Right atrium auricular region (tissue), 2 donors: ENCODE measurements around the gene CEMIP. TPM values are rescaled to one million over a fixed set of nuclear protein-coding genes. Genes with fewer than 3 reads are reported as not detected.

Experiments used
- DNase-seq: peaks from one replicate; pipeline ENCODE4 v3.0.0-alpha.2; 2019; ENCODE audit warnings: low spot score
- H3K27ac ChIP-seq, 2 donors: fragments of 200-600 bp; sonication (generic); 1 replicate in 1 of 2; 2 replicates in 1 of 2; pipeline ENCODE4 v1.5.1; 2016 to 2019
- H3K27me3 ChIP-seq, 2 donors: fragments of 200-600 bp; sonication (generic); one replicate each; pipeline versions ENCODE4 v1.5.1 to v1.6.0; 2017 to 2019
- H3K36me3 ChIP-seq: fragments of 200-600 bp; sonication (generic); one replicate; pipeline ENCODE4 v1.5.1; 2016
- H3K4me1 ChIP-seq, 2 donors: fragments of 200-600 bp; sonication (generic); one replicate each; pipeline versions ENCODE4 v1.5.1 to v1.6.0; 2017 to 2019
- H3K4me3 ChIP-seq, 2 donors: fragments of 200-600 bp; sonication (generic); 1 replicate in 1 of 2; 2 replicates in 1 of 2; pipeline ENCODE4 v1.5.1; 2017 to 2019; ENCODE audit warnings: mild to moderate bottlenecking in 1 of 2, moderate library complexity in 1 of 2
- H3K9me3 ChIP-seq, 2 donors: fragments of 200-600 bp; sonication (generic); one replicate each; pipeline ENCODE4 v1.5.1; 2019
- total RNA-seq, 2 donors: library from RNA; depleted of rRNA; stranded (reverse); fragments of >200 nt; gene quantifications; one replicate each; pipeline ENCODE4 v1.1.0, GENCODE V29; 2016
- TF ChIP-seq, protein P1 (sequence below), 2 donors: fragments of 200-600 bp; sonication (generic); IDR thresholded peaks; one replicate each; pipeline ENCODE4 v1.5.1; 2019; ENCODE audit warnings: antibody characterized with exemption in 2 of 2

The CEMIP gene
- total RNA-seq, 2 donors from 2014 or later, result 0.22 to 2.9 TPM

DNA sequence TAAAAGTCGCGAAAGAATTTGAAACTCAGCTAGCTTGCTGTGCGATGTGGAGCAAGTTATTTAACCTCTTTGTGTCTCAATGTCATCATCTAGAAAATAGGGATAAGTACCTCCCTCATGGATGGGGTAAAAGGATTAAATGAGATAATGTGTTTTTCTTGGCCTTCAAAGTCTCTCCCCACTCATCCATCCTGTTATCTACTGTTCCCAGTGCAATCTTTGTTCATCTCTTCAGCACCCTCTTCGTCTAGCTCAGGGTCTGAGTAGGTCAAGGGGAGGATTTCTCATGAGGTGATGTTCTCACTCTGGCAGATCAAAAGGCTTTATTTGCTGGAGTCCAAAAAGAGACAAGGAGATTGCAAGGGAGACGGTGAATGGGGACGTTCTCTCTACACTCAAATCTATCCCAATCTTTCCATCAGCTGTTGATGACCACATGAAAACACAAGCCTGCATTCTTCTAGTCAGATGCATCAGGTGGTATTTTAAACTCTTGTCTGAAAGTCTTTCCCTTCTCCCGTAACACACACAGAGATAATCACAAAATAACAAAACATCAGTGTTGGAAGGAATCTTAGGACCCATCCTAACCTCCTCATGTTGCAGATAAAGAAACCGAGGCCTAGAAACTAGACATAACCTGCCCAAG, 209.1 kb downstream of the CEMIP start:
- DNase-seq, result no peak
- Histone ChIP-seq H3K4me3 (peak overlapping the region; percentile 91 to 95), H3K4me1 (peaks cover 0 to 68% of the 10 kb centered on the region in 2 donors), H3K9me3 (no peaks in the 10 kb centered on the region), H3K27ac (peak overlapping the region in 1 of 2 donors; percentile 94), H3K27me3 (no peaks in the 10 kb centered on the region), H3K36me3 (no peaks in the 10 kb centered on the region)
- TF ChIP-seq, protein P1, sequence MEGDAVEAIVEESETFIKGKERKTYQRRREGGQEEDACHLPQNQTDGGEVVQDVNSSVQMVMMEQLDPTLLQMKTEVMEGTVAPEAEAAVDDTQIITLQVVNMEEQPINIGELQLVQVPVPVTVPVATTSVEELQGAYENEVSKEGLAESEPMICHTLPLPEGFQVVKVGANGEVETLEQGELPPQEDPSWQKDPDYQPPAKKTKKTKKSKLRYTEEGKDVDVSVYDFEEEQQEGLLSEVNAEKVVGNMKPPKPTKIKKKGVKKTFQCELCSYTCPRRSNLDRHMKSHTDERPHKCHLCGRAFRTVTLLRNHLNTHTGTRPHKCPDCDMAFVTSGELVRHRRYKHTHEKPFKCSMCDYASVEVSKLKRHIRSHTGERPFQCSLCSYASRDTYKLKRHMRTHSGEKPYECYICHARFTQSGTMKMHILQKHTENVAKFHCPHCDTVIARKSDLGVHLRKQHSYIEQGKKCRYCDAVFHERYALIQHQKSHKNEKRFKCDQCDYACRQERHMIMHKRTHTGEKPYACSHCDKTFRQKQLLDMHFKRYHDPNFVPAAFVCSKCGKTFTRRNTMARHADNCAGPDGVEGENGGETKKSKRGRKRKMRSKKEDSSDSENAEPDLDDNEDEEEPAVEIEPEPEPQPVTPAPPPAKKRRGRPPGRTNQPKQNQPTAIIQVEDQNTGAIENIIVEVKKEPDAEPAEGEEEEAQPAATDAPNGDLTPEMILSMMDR (IDR thresholded peaks at IDR 0.05), result no peak

DNA sequence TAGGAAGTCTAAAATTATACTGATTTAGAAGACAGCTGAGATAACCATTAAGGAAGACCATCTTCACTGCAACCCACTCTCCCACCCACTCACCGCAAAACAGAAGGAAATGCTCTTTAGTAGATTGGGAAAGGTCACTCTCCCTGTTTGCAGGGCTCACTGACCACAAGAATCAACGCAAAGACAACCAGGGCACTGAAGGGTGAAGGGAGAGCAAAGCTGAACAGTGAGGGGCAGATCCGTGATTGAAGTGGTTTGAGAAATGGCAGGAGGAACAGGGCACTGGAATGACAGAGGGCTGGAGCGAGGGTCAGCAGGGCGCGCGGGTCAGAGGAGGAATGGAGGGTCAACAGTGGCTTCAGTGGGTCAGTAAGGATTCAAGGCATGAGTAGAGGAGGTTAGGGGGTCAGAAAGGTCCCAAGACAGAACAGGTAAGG, 209.9 kb downstream of the CEMIP start:
- peak overlapping the region; percentile 93 to 94 for H3K27ac ChIP-seq
- TF ChIP-seq, protein P1 (IDR thresholded peaks at IDR 0.05), result no peak
- H3K4me1 ChIP-seq, result peaks cover 0 to 68% of the 10 kb centered on the region in 2 donors
- no peak for DNase-seq
- H3K27me3 ChIP-seq, result no peaks in the 10 kb centered on the region
- H3K4me3 ChIP-seq, result peak overlapping the region; percentile 91 to 95
- no peaks in the 10 kb centered on the region for H3K9me3 ChIP-seq
- H3K36me3 ChIP-seq, result no peaks in the 10 kb centered on the region

GRCh38 chr15:80989518-80990478, 210.6 kb downstream of the CEMIP start, which contains the start of gene MESD:
TSS of gene MESD (minus strand) at chr15:80989819. CDS start at chr15:80989791, 28 bp downstream.
- TF ChIP-seq, protein P1 (IDR thresholded peaks at IDR 0.05), result peak in 1 of 2 donors; percentile 5
- Histone ChIP-seq H3K27ac (peak within 1 kb of the TSS; percentile 93 to 94), H3K27me3 (no peaks in the 10 kb centered on the region), H3K4me3 (peak within 1 kb of the TSS; percentile 91 to 95), H3K4me1 (peaks cover 0 to 61% of the 10 kb centered on the region in 2 donors), H3K9me3 (no peaks in the 10 kb centered on the region), H3K36me3 (no peaks in the 10 kb centered on the region)
- peak; percentile 98 for DNase-seq

DNA sequence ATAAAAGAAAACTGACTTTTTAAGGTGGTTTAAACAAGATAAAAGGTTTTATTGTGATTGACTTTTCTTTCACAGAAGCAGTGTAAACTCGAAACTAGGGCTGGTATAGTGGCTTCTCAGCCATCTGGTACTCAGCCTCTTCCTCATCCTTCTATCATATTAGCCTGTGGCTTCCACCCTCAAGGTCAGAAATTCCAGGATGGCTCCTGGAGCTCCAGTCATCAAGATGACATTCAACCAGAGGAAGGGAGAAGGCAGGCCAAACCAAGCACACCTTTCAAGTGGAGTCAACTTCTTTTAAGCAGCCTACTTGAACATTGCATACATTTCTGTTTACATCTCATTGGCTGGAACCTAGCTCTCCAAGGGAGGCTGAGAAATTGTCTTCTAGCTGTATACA, 211.8 kb downstream of the CEMIP start:
- TF ChIP-seq, protein P1 (IDR thresholded peaks at IDR 0.05), result no peak
- H3K27me3 ChIP-seq, result no peaks in the 10 kb centered on the region
- no peak overlapping the region for H3K4me3 ChIP-seq
- no peaks in the 10 kb centered on the region for H3K36me3 ChIP-seq
- peak overlapping the region; percentile 93 to 94 for H3K27ac ChIP-seq
- H3K4me1 ChIP-seq, result peaks cover 0 to 49% of the 10 kb centered on the region in 2 donors
- DNase-seq, result no peak
- no peaks in the 10 kb centered on the region for H3K9me3 ChIP-seq

GRCh38 chr15:80991421-80991820, 212.3 kb downstream of the CEMIP start:
- peak; percentile 83 for DNase-seq
- TF ChIP-seq, protein P1 (IDR thresholded peaks at IDR 0.05), result peak in 1 of 2 donors; percentile 25
- H3K4me1 ChIP-seq, result peaks cover 0 to 45% of the 10 kb centered on the region in 2 donors

More at GRCh38 chr15:80991421-80991820, 212.3 kb downstream of the CEMIP start:
- Histone ChIP-seq H3K36me3 (no peaks in the 10 kb centered on the region), H3K9me3 (no peaks in the 10 kb centered on the region), H3K27ac (peak overlapping the region; percentile 93 to 94), H3K4me3 (no peak overlapping the region), H3K27me3 (no peaks in the 10 kb centered on the region)
